GM19099 (cell line): ENCODE data around the gene DNAJC4.

Experiments
- POLR2A ChIP-seq: IDR thresholded peaks from 3 replicates; pipeline ENCODE4 v1.6.1; 2011; ENCODE audit warnings: low read depth; ENCODE audit not compliant: insufficient read length; ENCODE audit errors: extremely low read depth

The DNAJC4 gene

GRCh38 chr11:64251753-64252002, 21.3 kb downstream of the DNAJC4 start:
- TF ChIP-seq POLR2A: no peak

- no peak for TF ChIP-seq POLR2A
Measured at GRCh38 chr11:64252003-64252872, 21.9 kb downstream of the DNAJC4 start.

- no peak for TF ChIP-seq POLR2A
Measured at GRCh38 chr11:64253043-64253442, 22.7 kb downstream of the DNAJC4 start.

GRCh38 chr11:64253481-64253880, 23.1 kb downstream of the DNAJC4 start:
- TF ChIP-seq POLR2A: no peak

- no peak for TF ChIP-seq POLR2A
Measured at GRCh38 chr11:64254326-64254725, 24.0 kb downstream of the DNAJC4 start.

DNA sequence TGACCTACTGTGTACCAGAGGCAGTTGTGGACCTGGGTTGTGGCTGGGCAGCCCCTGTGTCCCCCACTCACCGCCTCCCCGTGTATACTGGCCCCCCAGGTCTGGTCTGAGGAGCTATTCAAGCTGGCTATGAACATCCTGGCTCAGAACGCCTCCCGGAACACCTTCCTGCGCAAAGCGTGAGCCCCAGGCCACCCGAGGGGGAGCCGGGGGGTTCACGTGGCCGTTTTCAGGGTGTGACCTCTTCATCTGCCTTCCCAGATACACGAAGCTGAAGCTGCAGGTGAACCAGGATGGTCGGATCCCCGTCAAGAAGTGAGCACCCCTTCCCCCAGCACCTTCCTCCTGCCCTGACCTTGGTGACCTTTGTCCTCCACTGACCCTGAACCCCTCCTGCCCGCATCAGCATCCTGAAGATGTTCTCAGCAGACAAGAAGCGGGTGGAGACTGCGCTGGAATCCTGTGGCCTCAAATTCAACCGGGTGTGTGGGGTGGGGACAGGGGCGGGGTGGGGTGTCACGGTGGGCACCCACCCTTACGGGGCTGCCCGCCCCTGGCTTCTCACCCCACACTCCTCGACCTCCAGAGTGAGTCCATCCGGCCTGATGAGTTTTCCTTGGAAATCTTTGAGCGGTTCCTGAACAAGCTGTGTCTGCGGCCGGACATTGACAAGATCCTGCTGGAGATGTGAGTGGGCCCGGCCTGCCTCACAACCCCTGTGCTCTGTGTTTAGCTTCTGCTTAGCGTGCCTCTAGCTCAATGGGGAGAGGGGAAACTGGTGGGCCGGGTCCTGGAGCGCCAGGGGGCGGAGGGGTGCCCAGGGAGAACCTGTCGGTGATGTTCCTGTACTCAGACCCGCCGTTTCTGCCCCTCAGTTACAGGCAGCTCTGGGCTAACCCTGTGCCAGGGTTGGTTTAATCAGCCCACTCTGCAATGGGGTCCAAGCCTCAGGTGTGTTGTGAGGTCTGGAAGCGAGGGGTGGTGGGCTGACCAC, 25.1 kb downstream of the DNAJC4 start:
- no peak for TF ChIP-seq POLR2A

DNA sequence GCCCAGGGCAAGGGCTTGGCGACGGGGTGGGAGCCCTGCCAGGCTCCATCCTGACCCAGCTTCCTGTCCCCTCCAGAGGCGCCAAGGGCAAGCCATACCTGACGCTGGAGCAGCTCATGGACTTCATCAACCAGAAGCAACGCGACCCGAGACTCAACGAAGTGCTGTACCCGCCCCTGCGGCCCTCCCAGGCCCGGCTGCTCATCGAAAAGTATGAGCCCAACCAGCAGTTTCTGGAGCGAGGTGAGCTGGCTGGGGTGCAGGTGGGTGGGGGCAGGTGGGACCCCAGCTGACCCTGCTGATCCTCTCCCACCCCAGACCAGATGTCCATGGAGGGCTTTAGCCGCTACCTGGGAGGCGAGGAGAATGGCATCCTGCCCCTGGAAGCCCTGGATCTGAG, 26.0 kb downstream of the DNAJC4 start:
- TF ChIP-seq POLR2A: no peak

DNA sequence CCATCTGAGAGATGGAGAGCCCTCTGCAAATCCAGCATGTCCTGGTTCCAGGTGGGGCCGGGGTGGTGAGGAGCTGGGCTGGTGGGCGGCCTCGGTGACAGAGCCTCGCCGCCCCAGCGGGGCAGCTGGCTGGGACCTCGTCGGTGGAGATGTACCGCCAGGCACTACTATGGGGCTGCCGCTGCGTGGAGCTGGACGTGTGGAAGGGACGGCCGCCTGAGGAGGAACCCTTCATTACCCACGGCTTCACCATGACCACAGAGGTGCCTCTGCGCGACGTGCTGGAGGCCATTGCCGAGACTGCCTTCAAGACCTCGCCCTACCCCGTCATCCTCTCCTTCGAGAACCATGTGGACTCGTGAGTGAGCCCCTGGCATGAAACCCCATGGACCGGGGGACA, 28.0 kb downstream of the DNAJC4 start:
- no peak for TF ChIP-seq POLR2A

GRCh38 chr11:64258946-64259532, 28.7 kb downstream of the DNAJC4 start:
- no peak for TF ChIP-seq POLR2A

GRCh38 chr11:64259533-64260067, 29.3 kb downstream of the DNAJC4 start:
- no peak for TF ChIP-seq POLR2A

DNA sequence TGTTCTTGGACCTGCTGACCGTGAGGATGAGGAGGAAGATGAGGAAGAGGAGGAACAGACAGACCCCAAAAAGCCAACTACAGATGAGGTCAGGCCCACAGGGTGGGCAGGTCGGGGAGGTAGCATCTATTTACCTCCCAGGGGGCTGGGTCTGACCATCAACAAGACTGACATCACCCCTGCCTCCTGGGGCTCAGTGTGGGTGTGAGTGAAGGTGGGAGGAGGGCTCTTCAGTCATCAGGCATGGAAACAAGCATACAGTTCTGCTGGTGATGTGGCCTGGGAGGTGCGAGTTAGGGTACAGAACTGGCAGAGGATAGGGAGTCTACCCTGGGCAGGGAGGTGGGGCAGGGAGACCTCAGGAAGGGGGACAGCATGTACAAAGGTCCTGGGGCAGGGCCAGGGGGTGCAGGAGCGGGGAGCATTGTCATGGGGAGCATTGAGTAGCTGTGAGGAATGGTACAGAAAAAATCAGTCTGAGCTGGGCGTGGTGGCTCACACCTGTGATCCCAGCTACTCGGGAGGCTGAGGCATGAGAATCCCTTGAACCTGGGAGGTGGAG, 29.9 kb downstream of the DNAJC4 start:
- TF ChIP-seq POLR2A: no peak

DNA sequence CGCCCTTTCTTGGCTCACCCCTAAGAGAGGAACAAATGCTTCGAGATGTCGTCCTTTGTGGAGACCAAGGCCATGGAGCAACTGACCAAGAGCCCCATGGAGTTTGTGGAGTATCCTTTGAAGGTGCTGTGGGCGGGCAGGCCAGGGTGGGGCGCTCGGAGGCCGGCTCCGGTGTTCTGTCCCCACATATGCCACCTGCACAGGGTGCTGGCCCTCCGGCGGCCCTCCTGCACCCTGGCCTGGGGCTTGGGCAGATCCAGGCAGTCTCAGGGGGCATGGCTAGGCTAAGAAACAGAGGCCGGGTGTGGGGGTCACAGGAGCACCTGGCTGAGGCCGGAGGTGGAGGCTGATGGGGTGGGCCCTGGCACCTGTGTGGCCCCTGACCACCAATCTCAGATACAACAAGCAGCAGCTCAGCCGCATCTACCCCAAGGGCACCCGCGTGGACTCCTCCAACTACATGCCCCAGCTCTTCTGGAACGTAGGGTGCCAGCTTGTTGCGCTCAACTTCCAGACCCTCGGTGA, 31.3 kb downstream of the DNAJC4 start:
- no peak for TF ChIP-seq POLR2A

DNA sequence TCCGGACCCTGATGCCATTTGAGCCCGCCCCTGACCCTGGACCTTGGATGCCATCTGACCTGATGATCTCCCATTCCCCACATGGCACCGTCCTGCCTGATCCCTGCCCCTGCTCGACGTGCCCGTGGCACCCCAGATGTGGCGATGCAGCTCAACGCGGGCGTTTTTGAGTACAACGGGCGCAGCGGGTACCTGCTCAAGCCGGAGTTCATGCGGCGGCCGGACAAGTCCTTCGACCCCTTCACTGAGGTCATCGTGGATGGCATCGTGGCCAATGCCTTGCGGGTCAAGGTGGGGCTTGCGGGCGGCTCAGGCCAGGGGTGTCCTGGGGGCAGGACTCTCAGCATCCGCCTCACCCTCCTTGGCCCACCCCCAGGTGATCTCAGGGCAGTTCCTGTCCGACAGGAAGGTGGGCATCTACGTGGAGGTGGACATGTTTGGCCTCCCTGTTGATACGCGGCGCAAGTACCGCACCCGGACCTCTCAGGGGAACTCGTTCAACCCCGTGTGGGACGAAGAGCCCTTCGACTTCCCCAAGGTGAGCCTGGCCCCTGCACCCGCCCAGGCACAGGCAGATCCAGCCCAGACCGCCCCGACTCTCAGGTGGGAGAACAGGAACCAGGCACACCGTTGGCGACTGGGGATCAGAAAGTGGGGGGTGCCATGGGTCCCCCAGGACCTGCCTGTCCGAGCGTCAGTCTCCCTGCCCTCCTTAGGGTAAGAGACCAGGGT, 32.1 kb downstream of the DNAJC4 start:
- TF ChIP-seq POLR2A: no peak
